Mucosa of rectum (tissue), 2 donors: ENCODE data around the gene XRN2.

ENCODE experiments used
- H3K27ac ChIP-seq, 2 donors: one replicate each; pipeline ENCODE4 v1.7.0; 2013; ENCODE audit warnings: inconsistent platforms in 2 of 2, low read depth in 2 of 2, low read length in 2 of 2
- H3K27me3 ChIP-seq, 2 donors: one replicate each; pipeline ENCODE4 v1.7.0; 2013; ENCODE audit warnings: low read length in 2 of 2; ENCODE audit not compliant: control insufficient read depth in 2 of 2, insufficient read depth in 2 of 2
- H3K36me3 ChIP-seq, 2 donors: one replicate each; pipeline ENCODE4 v1.7.0; 2013; ENCODE audit warnings: low read length in 2 of 2; ENCODE audit not compliant: control insufficient read depth in 2 of 2, insufficient read depth in 2 of 2
- H3K4me1 ChIP-seq, 2 donors: one replicate each; pipeline ENCODE4 v1.7.0; 2013; ENCODE audit warnings: low read length in 2 of 2, mild to moderate bottlenecking in 1 of 2; ENCODE audit not compliant: control insufficient read depth in 2 of 2, insufficient read depth in 2 of 2
- H3K4me3 ChIP-seq, 2 donors: one replicate each; pipeline ENCODE4 v1.7.0; 2013; ENCODE audit warnings: low read length in 2 of 2
- H3K9ac ChIP-seq, 2 donors: one replicate each; pipeline ENCODE4 v1.7.0; 2013; ENCODE audit warnings: low read length in 2 of 2, low read depth in 1 of 2, mild to moderate bottlenecking in 1 of 2
- H3K9me3 ChIP-seq, 2 donors: one replicate each; pipeline ENCODE4 v1.7.0; 2013; ENCODE audit warnings: low read length in 2 of 2; ENCODE audit not compliant: control insufficient read depth in 2 of 2
- donor health status: healthy.
- donor health status: Normal muscosa, but diverticular disease.

The XRN2 gene

DNA sequence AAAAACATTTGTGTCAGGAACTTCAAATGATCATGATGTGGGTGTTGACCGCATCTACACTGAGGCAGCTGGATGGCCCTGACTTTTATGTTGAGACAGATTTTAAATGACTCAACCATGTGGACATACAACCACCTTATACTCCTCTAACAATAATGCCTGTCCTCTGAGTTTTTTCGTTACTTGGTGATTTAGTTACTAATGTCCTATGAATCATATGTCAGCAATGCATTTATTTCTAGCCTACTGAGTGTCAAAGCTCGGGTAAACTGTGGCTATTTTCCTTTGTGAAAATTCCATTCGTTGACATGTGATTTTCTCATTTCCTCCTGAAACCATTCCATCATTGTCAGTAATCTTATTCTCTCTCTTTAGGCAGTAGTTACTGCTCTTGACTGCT lies 133.1 kb downstream of the XRN2 start:
- Histone ChIP-seq H3K9ac (no peak overlapping the region), H3K27ac (no peak overlapping the region), H3K27me3 (peaks cover 0 to 6% of the 10 kb centered on the region in 2 donors), H3K36me3 (no peaks in the 10 kb centered on the region), H3K4me1 (no peaks in the 10 kb centered on the region), H3K9me3 (no peaks in the 10 kb centered on the region), H3K4me3 (no peak overlapping the region)

DNA sequence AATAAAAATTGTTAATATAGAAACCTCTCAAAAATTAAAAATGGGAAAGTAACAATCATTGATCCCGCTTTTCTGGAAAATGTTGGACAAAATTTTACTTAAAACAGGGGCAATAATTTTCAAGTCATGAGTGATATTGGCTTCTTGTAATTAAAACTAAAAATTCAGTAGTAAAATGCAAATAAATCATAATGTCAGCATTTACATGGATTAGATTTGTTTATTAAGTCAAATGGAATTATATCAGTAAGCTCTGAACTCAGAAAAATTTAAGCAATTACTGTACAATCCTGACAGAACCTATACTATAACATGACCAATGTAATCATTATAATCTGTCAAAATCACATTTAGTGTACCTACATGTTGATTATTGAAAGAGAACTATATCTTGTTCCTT lies 134.1 kb downstream of the XRN2 start:
- no peaks in the 10 kb centered on the region for H3K36me3 ChIP-seq
- H3K4me1 ChIP-seq = no peaks in the 10 kb centered on the region
- H3K27me3 ChIP-seq = peaks cover 0 to 6% of the 10 kb centered on the region in 2 donors
- H3K9me3 ChIP-seq = no peaks in the 10 kb centered on the region
- H3K27ac ChIP-seq = no peak overlapping the region
- H3K9ac ChIP-seq = no peak overlapping the region
- H3K4me3 ChIP-seq = no peak overlapping the region

DNA sequence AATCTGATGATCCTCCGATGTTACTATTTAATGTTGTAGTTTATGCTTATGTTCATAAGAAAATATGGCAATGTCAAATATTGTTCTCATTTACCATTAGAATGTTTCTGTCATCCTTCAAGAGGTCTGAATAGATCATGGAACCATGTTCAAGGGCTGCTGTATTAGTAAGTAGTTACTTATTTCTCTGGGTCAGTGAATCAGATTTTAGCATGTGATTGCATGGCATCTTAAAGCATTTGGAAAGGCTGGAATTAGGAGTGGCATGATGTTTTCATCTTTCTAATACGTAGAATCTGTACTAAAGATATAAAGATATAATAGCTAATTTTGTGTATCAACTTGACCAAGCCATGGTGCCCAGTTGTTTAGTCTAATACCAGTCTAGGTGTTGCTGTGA lies 134.7 kb downstream of the XRN2 start:
- Histone ChIP-seq H3K27ac (no peak overlapping the region), H3K9ac (no peak overlapping the region), H3K9me3 (no peaks in the 10 kb centered on the region), H3K4me1 (no peaks in the 10 kb centered on the region), H3K4me3 (no peak overlapping the region), H3K36me3 (no peaks in the 10 kb centered on the region), H3K27me3 (peaks cover 0 to 6% of the 10 kb centered on the region in 2 donors)
